Measurements from ENCODE around the gene ASMT.
"Not testable (repeated sequence)": the region's sequence is repeated elsewhere in the genome, so short reads cannot be mapped to it uniquely, and the experiment has no call there.

The ASMT gene

GRCh38 chrX:1652011-1652811 is 37.4 kb downstream of the ASMT start:
- DNase-seq = peak; percentile 37

- no peak for DNase-seq
Measured at GRCh38 chrX:1656379-1656778, 41.5 kb downstream of the ASMT start.

GRCh38 chrX:1657367-1658070 is 42.7 kb downstream of the ASMT start:
- DNase-seq = no peak

GRCh38 chrX:1658071-1658491 is 43.2 kb downstream of the ASMT start:
- no peak for DNase-seq

GRCh38 chrX:1659664-1660461 is 45.0 kb downstream of the ASMT start:
- no peak for DNase-seq

- no peak for DNase-seq
Measured at GRCh38 chrX:1661048-1661921, 46.4 kb downstream of the ASMT start.

GRCh38 chrX:1661922-1662221 is 47.0 kb downstream of the ASMT start:
- no peak for DNase-seq

- no peak for DNase-seq
Measured at GRCh38 chrX:1667566-1667965, 52.7 kb downstream of the ASMT start.

- no peak for DNase-seq
Measured at GRCh38 chrX:1673337-1673736, 58.5 kb downstream of the ASMT start.

GRCh38 chrX:1676866-1677265 is 62.0 kb downstream of the ASMT start:
- DNase-seq = no peak

- no peak for DNase-seq
Measured at GRCh38 chrX:1679238-1679637, 64.4 kb downstream of the ASMT start.

GRCh38 chrX:1681439-1681838 is 66.6 kb downstream of the ASMT start:
- DNase-seq = no peak

- not testable (repeated sequence) for DNase-seq
Measured at GRCh38 chrX:1681856-1682255, 67.0 kb downstream of the ASMT start.

- not testable (repeated sequence) for DNase-seq
Measured at GRCh38 chrX:1682501-1682900, 67.6 kb downstream of the ASMT start.

- not testable (repeated sequence) for DNase-seq
Measured at GRCh38 chrX:1684883-1685282, 70.0 kb downstream of the ASMT start.

GRCh38 chrX:1685444-1685880 is 70.6 kb downstream of the ASMT start:
- DNase-seq = not testable (repeated sequence)

GRCh38 chrX:1686642-1687041 is 71.8 kb downstream of the ASMT start:
- DNase-seq = no peak
